GM23338 (cell line): ENCODE measurements around the gene CARF. TPM values are rescaled to one million over a fixed set of nuclear protein-coding genes. Genes with fewer than 3 reads are reported as not detected.
"Not testable (repeated sequence)": the region's sequence is repeated elsewhere in the genome, so short reads cannot be mapped to it uniquely, and the experiment has no call there.

Experiments
- ATAC-seq: fragments of 200-7000 bp; cut with Tn5 transposase; 3 replicates; pipeline ENCODE4 v1.9.1; 2020
- DNase-seq: peaks from one replicate; pipeline ENCODE4 v3.0.0-alpha.2; 2015; ENCODE audit warnings: low spot score
- H2AFZ ChIP-seq: fragments of 200-600 bp; sonication (generic); 2 replicates; pipeline ENCODE4 v1.8.0; 2016; ENCODE audit warnings: antibody characterized with exemption, mild to moderate bottlenecking, moderate library complexity
- H3F3A ChIP-seq: fragments of 200-600 bp; sonication (generic); replicated peaks from 2 replicates; pipeline ENCODE4 v1.8.0; 2017; ENCODE audit warnings: antibody characterized with exemption, mixed run types, low read depth
- H3K27ac ChIP-seq: fragments of 200-600 bp; sonication (generic); 2 replicates; pipeline ENCODE4 v1.6.1; 2016; ENCODE audit warnings: low read depth
- H3K27me3 ChIP-seq: fragments of 200-600 bp; sonication (generic); 2 replicates; pipeline ENCODE4 v1.8.0; 2016; ENCODE audit warnings: mild to moderate bottlenecking, mixed run types, moderate library complexity; ENCODE audit not compliant: insufficient read depth
- H3K36me3 ChIP-seq: fragments of 200-600 bp; sonication (generic); 2 replicates; pipeline ENCODE4 v1.8.0; 2016; ENCODE audit warnings: mild to moderate bottlenecking; ENCODE audit not compliant: insufficient read depth
- H3K4me1 ChIP-seq: fragments of 200-600 bp; sonication (generic); 2 replicates; pipeline ENCODE4 v1.8.0; 2016; ENCODE audit warnings: mild to moderate bottlenecking, moderate library complexity; ENCODE audit not compliant: insufficient read depth
- H3K4me2 ChIP-seq: fragments of 200-600 bp; sonication (generic); 2 replicates; pipeline ENCODE4 v1.7.1; 2017; ENCODE audit warnings: mixed run types
- H3K4me3 ChIP-seq: fragments of 200-600 bp; sonication (generic); 2 replicates; pipeline ENCODE4 v1.6.1; 2016; ENCODE audit warnings: mixed run types
- H3K79me2 ChIP-seq: fragments of 200-600 bp; sonication (generic); replicated peaks from 2 replicates; pipeline ENCODE4 v1.8.0; 2017; ENCODE audit warnings: mild to moderate bottlenecking; ENCODE audit not compliant: insufficient read depth
- H3K9me2 ChIP-seq: fragments of 200-600 bp; sonication (generic); 2 replicates; pipeline ENCODE4 v1.8.0; 2017; ENCODE audit not compliant: insufficient read depth
- H4K20me1 ChIP-seq: fragments of 200-600 bp; sonication (generic); replicated peaks from 2 replicates; pipeline ENCODE4 v1.8.0; 2017; ENCODE audit warnings: mild to moderate bottlenecking; ENCODE audit not compliant: insufficient read depth
- H3K27ac Mint-ChIP-seq: 2 replicates; pipeline ENCODE4 v1.8.0; 2020; ENCODE audit warnings: inconsistent platforms, mild to moderate bottlenecking, moderate library complexity, mixed read lengths
- H3K27me3 Mint-ChIP-seq: 3 replicates; pipeline ENCODE4 v1.8.0; 2022; ENCODE audit warnings: low read depth, mild to moderate bottlenecking, moderate library complexity, mixed read lengths, inconsistent platforms; ENCODE audit not compliant: insufficient read depth, poor library complexity
- H3K36me3 Mint-ChIP-seq: 3 replicates; pipeline ENCODE4 v1.8.0; 2021; ENCODE audit warnings: low read depth, mild to moderate bottlenecking, inconsistent platforms, moderate library complexity, mixed read lengths
- H3K4me1 Mint-ChIP-seq: 3 replicates; pipeline ENCODE4 v1.8.0; 2020; ENCODE audit warnings: mild to moderate bottlenecking, inconsistent platforms, mixed read lengths
- H3K4me3 Mint-ChIP-seq: 3 replicates; pipeline ENCODE4 v1.8.0; 2021; ENCODE audit warnings: moderate library complexity, mild to moderate bottlenecking, inconsistent platforms, mixed read lengths
- H3K9me3 Mint-ChIP-seq: 3 replicates; pipeline ENCODE4 v1.8.0; 2020; ENCODE audit warnings: moderate library complexity, mild to moderate bottlenecking, inconsistent platforms, mixed read lengths
- EZH2 ChIP-seq: fragments of 200-600 bp; sonication (generic); IDR thresholded peaks from one replicate; pipeline ENCODE4 v1.8.0; 2017; ENCODE audit warnings: antibody characterized with exemption, mild to moderate bottlenecking, low read depth; ENCODE audit not compliant: unreplicated experiment
- EZH2phosphoT487 ChIP-seq: fragments of 200-600 bp; sonication (generic); IDR thresholded peaks from one replicate; pipeline ENCODE4 v1.8.1; 2018; ENCODE audit warnings: antibody characterized with exemption; ENCODE audit not compliant: unreplicated experiment
- JUNB ChIP-seq: IDR thresholded peaks from one replicate; pipeline ENCODE4 v1.6.1; 2016; ENCODE audit warnings: antibody characterized with exemption; ENCODE audit not compliant: unreplicated experiment
- NANOG ChIP-seq: IDR thresholded peaks from 2 replicates; pipeline ENCODE4 v1.6.1; 2016; ENCODE audit warnings: antibody characterized with exemption, borderline replicate concordance
- POLR2AphosphoS5 ChIP-seq: IDR thresholded peaks from 2 replicates; pipeline ENCODE4 v1.6.1; 2016; ENCODE audit warnings: antibody characterized with exemption, low read depth
- ZNF114 ChIP-seq: fragments of 250-450 bp; sonication (Bioruptor Pico); IDR thresholded peaks from 2 replicates; pipeline ENCODE4 v1.5.0; 2020; ENCODE audit warnings: mild to moderate bottlenecking, moderate library complexity
- ZNF331 ChIP-seq: fragments of 250-450 bp; sonication (Bioruptor Pico); IDR thresholded peaks from 2 replicates; pipeline ENCODE4 v1.5.0; 2020; ENCODE audit warnings: low read depth, mild to moderate bottlenecking, moderate library complexity
- polyA plus RNA-seq: library from polyadenylated mRNA; unstranded; fragments of >200 nt; fragmentation: Nextera tagmentation; extraction: Ambion mirVana; gene quantifications from 2 replicates; pipeline ENCODE4 v1.2.1, GENCODE V29; 2016
- total RNA-seq: library from RNA; depleted of rRNA; stranded (reverse); fragments of >200 nt; shearing (Covaris generic); gene quantifications from 2 replicates; pipeline ENCODE4 v1.2.3, GENCODE V29; 2014
- TF ChIP-seq, protein P1 (sequence below): fragments of 250-450 bp; sonication (Bioruptor Pico); IDR thresholded peaks from 2 replicates; pipeline ENCODE4 v1.5.0; 2020; ENCODE audit warnings: mild to moderate bottlenecking, moderate library complexity
- TF ChIP-seq, protein P2 (sequence below), 2 experiments: fragments of 200-600 bp in 1 of 2; sonication (generic) in 1 of 2; conservative IDR thresholded peaks; 2 replicates each; pipeline versions ENCODE4 v1.5.1 to v1.6.1; 2016 to 2017; ENCODE audit warnings: antibody characterized with exemption in 2 of 2, low read depth in 2 of 2, mild to moderate bottlenecking in 2 of 2, moderate library complexity in 1 of 2
- TF ChIP-seq, protein P3 (sequence below): IDR thresholded peaks from one replicate; pipeline ENCODE4 v1.6.1; 2018; ENCODE audit warnings: antibody characterized with exemption; ENCODE audit not compliant: unreplicated experiment

The CARF gene
- total and polyA plus RNA-seq, 2 experiments from 2014 or later = 1.7 to 3.3 TPM

DNA sequence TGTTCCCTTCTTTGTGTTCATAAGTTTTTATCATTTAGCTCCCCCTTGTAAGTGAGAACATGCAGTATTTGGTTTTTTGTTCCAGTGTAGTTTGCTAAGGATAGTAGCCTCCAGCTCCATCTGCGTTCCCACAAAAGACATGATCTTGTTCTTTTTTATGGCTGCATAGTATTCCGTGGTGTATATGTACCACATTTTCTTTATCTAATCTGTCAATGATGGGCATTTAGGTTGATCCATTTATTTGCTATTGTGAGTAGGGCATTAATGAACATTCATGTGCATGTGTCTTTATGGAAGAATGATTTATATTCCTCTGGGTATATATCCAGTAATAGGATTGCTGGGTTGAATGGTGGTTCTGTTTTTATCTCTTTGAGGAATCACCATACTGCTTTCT lies 33.4 kb downstream of the CARF start:
- H4K20me1 ChIP-seq = no peaks in the 10 kb centered on the region
- no peak for TF ChIP-seq POLR2AphosphoS5
- TF ChIP-seq, protein P1, sequence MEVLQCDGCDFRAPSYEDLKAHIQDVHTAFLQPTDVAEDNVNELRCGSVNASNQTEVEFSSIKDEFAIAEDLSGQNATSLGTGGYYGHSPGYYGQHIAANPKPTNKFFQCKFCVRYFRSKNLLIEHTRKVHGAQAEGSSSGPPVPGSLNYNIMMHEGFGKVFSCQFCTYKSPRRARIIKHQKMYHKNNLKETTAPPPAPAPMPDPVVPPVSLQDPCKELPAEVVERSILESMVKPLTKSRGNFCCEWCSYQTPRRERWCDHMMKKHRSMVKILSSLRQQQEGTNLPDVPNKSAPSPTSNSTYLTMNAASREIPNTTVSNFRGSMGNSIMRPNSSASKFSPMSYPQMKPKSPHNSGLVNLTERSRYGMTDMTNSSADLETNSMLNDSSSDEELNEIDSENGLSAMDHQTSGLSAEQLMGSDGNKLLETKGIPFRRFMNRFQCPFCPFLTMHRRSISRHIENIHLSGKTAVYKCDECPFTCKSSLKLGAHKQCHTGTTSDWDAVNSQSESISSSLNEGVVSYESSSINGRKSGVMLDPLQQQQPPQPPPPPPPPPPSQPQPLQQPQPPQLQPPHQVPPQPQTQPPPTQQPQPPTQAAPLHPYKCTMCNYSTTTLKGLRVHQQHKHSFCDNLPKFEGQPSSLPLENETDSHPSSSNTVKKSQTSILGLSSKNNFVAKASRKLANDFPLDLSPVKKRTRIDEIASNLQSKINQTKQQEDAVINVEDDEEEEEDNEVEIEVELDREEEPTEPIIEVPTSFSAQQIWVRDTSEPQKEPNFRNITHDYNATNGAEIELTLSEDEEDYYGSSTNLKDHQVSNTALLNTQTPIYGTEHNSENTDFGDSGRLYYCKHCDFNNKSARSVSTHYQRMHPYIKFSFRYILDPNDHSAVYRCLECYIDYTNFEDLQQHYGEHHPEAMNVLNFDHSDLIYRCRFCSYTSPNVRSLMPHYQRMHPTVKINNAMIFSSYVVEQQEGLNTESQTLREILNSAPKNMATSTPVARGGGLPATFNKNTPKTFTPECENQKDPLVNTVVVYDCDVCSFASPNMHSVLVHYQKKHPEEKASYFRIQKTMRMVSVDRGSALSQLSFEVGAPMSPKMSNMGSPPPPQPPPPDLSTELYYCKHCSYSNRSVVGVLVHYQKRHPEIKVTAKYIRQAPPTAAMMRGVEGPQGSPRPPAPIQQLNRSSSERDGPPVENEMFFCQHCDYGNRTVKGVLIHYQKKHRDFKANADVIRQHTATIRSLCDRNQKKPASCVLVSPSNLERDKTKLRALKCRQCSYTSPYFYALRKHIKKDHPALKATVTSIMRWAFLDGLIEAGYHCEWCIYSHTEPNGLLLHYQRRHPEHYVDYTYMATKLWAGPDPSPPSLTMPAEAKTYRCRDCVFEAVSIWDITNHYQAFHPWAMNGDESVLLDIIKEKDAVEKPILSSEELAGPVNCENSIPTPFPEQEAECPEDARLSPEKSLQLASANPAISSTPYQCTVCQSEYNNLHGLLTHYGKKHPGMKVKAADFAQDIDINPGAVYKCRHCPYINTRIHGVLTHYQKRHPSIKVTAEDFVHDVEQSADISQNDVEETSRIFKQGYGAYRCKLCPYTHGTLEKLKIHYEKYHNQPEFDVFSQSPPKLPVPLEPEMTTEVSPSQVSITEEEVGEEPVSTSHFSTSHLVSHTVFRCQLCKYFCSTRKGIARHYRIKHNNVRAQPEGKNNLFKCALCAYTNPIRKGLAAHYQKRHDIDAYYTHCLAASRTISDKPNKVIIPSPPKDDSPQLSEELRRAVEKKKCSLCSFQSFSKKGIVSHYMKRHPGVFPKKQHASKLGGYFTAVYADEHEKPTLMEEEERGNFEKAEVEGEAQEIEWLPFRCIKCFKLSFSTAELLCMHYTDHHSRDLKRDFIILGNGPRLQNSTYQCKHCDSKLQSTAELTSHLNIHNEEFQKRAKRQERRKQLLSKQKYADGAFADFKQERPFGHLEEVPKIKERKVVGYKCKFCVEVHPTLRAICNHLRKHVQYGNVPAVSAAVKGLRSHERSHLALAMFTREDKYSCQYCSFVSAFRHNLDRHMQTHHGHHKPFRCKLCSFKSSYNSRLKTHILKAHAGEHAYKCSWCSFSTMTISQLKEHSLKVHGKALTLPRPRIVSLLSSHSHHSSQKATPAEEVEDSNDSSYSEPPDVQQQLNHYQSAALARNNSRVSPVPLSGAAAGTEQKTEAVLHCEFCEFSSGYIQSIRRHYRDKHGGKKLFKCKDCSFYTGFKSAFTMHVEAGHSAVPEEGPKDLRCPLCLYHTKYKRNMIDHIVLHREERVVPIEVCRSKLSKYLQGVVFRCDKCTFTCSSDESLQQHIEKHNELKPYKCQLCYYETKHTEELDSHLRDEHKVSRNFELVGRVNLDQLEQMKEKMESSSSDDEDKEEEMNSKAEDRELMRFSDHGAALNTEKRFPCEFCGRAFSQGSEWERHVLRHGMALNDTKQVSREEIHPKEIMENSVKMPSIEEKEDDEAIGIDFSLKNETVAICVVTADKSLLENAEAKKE (CRISPR knock-in tag) = no peak
- TF ChIP-seq, protein P2, sequence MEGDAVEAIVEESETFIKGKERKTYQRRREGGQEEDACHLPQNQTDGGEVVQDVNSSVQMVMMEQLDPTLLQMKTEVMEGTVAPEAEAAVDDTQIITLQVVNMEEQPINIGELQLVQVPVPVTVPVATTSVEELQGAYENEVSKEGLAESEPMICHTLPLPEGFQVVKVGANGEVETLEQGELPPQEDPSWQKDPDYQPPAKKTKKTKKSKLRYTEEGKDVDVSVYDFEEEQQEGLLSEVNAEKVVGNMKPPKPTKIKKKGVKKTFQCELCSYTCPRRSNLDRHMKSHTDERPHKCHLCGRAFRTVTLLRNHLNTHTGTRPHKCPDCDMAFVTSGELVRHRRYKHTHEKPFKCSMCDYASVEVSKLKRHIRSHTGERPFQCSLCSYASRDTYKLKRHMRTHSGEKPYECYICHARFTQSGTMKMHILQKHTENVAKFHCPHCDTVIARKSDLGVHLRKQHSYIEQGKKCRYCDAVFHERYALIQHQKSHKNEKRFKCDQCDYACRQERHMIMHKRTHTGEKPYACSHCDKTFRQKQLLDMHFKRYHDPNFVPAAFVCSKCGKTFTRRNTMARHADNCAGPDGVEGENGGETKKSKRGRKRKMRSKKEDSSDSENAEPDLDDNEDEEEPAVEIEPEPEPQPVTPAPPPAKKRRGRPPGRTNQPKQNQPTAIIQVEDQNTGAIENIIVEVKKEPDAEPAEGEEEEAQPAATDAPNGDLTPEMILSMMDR (conservative IDR thresholded peaks at IDR 0.05; ENCODE audit: low read depth in 2 of 2) = no peak
- no peak for TF ChIP-seq EZH2phosphoT487
- TF ChIP-seq ZNF331 = no peak
- TF ChIP-seq, protein P3, sequence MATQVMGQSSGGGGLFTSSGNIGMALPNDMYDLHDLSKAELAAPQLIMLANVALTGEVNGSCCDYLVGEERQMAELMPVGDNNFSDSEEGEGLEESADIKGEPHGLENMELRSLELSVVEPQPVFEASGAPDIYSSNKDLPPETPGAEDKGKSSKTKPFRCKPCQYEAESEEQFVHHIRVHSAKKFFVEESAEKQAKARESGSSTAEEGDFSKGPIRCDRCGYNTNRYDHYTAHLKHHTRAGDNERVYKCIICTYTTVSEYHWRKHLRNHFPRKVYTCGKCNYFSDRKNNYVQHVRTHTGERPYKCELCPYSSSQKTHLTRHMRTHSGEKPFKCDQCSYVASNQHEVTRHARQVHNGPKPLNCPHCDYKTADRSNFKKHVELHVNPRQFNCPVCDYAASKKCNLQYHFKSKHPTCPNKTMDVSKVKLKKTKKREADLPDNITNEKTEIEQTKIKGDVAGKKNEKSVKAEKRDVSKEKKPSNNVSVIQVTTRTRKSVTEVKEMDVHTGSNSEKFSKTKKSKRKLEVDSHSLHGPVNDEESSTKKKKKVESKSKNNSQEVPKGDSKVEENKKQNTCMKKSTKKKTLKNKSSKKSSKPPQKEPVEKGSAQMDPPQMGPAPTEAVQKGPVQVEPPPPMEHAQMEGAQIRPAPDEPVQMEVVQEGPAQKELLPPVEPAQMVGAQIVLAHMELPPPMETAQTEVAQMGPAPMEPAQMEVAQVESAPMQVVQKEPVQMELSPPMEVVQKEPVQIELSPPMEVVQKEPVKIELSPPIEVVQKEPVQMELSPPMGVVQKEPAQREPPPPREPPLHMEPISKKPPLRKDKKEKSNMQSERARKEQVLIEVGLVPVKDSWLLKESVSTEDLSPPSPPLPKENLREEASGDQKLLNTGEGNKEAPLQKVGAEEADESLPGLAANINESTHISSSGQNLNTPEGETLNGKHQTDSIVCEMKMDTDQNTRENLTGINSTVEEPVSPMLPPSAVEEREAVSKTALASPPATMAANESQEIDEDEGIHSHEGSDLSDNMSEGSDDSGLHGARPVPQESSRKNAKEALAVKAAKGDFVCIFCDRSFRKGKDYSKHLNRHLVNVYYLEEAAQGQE = no peak
- no peak for TF ChIP-seq JUNB
- no peak for TF ChIP-seq EZH2
- no peak for TF ChIP-seq NANOG
- TF ChIP-seq ZNF114 (CRISPR knock-in tag) = no peak
- no peak overlapping the region for H3K27ac Mint-ChIP-seq
- H3K4me2 ChIP-seq = no peak overlapping the region
- no peak overlapping the region for H2AFZ ChIP-seq
- H3K4me1 Mint-ChIP-seq = peaks cover 3% of the 10 kb centered on the region; the same call in 2 of the 3 replicates
- no peaks in the 10 kb centered on the region for H3K79me2 ChIP-seq
- H3K36me3 Mint-ChIP-seq = peaks cover 40% of the 10 kb centered on the region
- no peaks in the 10 kb centered on the region for H3K9me2 ChIP-seq
- H3K27me3 Mint-ChIP-seq = peaks cover 2% of the 10 kb centered on the region
- no peaks in the 10 kb centered on the region for H3K27me3 ChIP-seq
- no peaks in the 10 kb centered on the region for H3K4me1 ChIP-seq
- H3F3A ChIP-seq = no peaks in the 10 kb centered on the region
- no peak overlapping the region for H3K27ac ChIP-seq
- no peak overlapping the region for H3K4me3 ChIP-seq
- no peak overlapping the region for H3K4me3 Mint-ChIP-seq
- H3K36me3 ChIP-seq = peaks cover 3% of the 10 kb centered on the region; the same call in 1 of the 2 replicates
- peaks cover 35% of the 10 kb centered on the region for H3K9me3 Mint-ChIP-seq
- ATAC-seq (no peak), DNase-seq (no peak)

DNA sequence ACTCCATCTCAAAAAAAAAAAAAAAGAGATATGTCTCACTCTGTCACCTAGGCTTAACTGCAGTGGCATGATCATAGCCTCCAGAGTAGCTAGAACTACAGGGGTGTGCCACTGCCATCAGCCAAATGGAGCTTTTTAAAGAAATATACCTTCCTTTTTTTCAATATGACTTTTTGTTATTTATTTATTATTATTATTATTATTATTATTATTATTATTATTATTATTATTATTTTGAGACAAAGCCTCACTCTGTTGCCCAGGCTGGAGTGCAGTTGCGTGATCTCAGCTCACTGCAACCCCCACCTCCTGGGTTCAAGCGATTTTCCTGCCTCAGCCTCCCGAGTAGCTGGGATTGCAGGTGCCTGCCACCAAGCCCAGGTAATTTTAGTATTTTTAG lies 37.3 kb downstream of the CARF start:
- H3K79me2 ChIP-seq, H3F3A ChIP-seq, H3K27ac ChIP-seq, H3K9me2 ChIP-seq, H3K4me3 ChIP-seq, DNase-seq, H2AFZ ChIP-seq, H3K27me3 Mint-ChIP-seq, H3K4me3 Mint-ChIP-seq, H3K27me3 ChIP-seq, H3K4me1 ChIP-seq, H4K20me1 ChIP-seq, H3K36me3 ChIP-seq, H3K4me2 ChIP-seq, H3K27ac Mint-ChIP-seq, H3K4me1 Mint-ChIP-seq, ATAC-seq: not testable (repeated sequence)
- peaks cover 40% of the 10 kb centered on the region for H3K36me3 Mint-ChIP-seq
- H3K9me3 Mint-ChIP-seq = peaks cover 35% of the 10 kb centered on the region
